ENCODE results near the gene CFAP97. TPM values are rescaled to one million over a fixed set of nuclear protein-coding genes. Genes with fewer than 3 reads are reported as not detected.

CFAP97 gene
- total RNA-seq, 1 donor from 2014 or later: 78.6 TPM

- peaks cover 25% of the 10 kb centered on the region for H3F3A ChIP-seq (ENCODE audit: low read depth)
- DNase-seq (ENCODE audit: low spot score): no peak
- peak overlapping the region; percentile 99 for H3K4me2 ChIP-seq
- no peak overlapping the region for H3K27ac ChIP-seq
- Mint-ChIP-seq H3K36me3 (peaks cover 12% of the 10 kb centered on the region), H3K27ac (no peak overlapping the region), H3K9me3 (no peaks in the 10 kb centered on the region), H3K4me3 (peak overlapping the region; percentile 75), H3K27me3 (ENCODE audit: insufficient read depth, low read depth) (peaks cover 4% of the 10 kb centered on the region), H3K4me1 (peaks cover 19% of the 10 kb centered on the region)
- H3K27me3 ChIP-seq: peaks cover 7% of the 10 kb centered on the region
- peaks cover 15% of the 10 kb centered on the region for H3K79me2 ChIP-seq (ENCODE audit: low read depth)
- no peak overlapping the region for H3K9ac ChIP-seq
- no peaks in the 10 kb centered on the region for H3K9me3 ChIP-seq (ENCODE audit: low read depth)
- TF ChIP-seq EZH2 (IDR thresholded peaks at IDR 0.05) (no peak), EZH2phosphoT487 (IDR thresholded peaks at IDR 0.05) (no peak), CTCF (IDR thresholded peaks at IDR 0.05) (no peak)
- peaks cover 6% of the 10 kb centered on the region for H3K36me3 ChIP-seq
- H2AFZ ChIP-seq (replicated peaks): no peak overlapping the region
- H4K20me1 ChIP-seq (ENCODE audit: low read depth): peaks cover 29% of the 10 kb centered on the region
- peaks cover 15% of the 10 kb centered on the region for H3K4me1 ChIP-seq
- peak overlapping the region; percentile 86 for H3K4me3 ChIP-seq
Measured at GRCh38 chr4:185144601-185145240, 59.1 kb downstream of the CFAP97 start.

- Mint-ChIP-seq H3K36me3 (peaks cover 9% of the 10 kb centered on the region), H3K4me1 (peaks cover 19% of the 10 kb centered on the region), H3K4me3 (peak overlapping the region; percentile 96), H3K9me3 (no peaks in the 10 kb centered on the region), H3K27ac (no peak overlapping the region), H3K27me3 (ENCODE audit: insufficient read depth, low read depth) (peaks cover 4% of the 10 kb centered on the region)
- no peak for DNase-seq (ENCODE audit: low spot score)
- Histone ChIP-seq H3K27me3 (peaks cover 7% of the 10 kb centered on the region), H3K4me1 (peaks cover 15% of the 10 kb centered on the region), H3K9ac (peak overlapping the region; percentile 48), H3K36me3 (peaks cover 6% of the 10 kb centered on the region), H3K27ac (no peak overlapping the region), H3F3A (ENCODE audit: low read depth) (peaks cover 21% of the 10 kb centered on the region), H3K79me2 (ENCODE audit: low read depth) (peaks cover 15% of the 10 kb centered on the region), H2AFZ (replicated peaks) (no peak overlapping the region), H3K9me3 (ENCODE audit: low read depth) (no peaks in the 10 kb centered on the region), H4K20me1 (ENCODE audit: low read depth) (peaks cover 29% of the 10 kb centered on the region), H3K4me2 (peak overlapping the region; percentile 99), H3K4me3 (peak overlapping the region; percentile 86)
- TF ChIP-seq EZH2phosphoT487 (IDR thresholded peaks at IDR 0.05) (no peak), CTCF (IDR thresholded peaks at IDR 0.05) (no peak), EZH2 (IDR thresholded peaks at IDR 0.05) (no peak)
Measured at GRCh38 chr4:185143601-185143969, 60.2 kb downstream of the CFAP97 start.

GRCh38 chr4:185142912-185143600 is 60.7 kb downstream of the CFAP97 start, which contains the start of gene SLC25A4:
Gene SLC25A4, plus strand, starts transcription at chr4:185143266. Its CDS starts 107 bp downstream, at chr4:185143373.
- H3K36me3 Mint-ChIP-seq: peaks cover 7% of the 10 kb centered on the region
- Histone ChIP-seq H3K27ac (no peak within 1 kb of the TSS), H3K9me3 (ENCODE audit: low read depth) (no peaks in the 10 kb centered on the region), H2AFZ (replicated peaks) (peak within 1 kb of the TSS; percentile 88), H3K4me2 (peak within 1 kb of the TSS; percentile 99), H3F3A (ENCODE audit: low read depth) (peaks cover 18% of the 10 kb centered on the region), H3K4me1 (peaks cover 15% of the 10 kb centered on the region), H3K36me3 (peaks cover 6% of the 10 kb centered on the region), H3K9ac (peak within 1 kb of the TSS; percentile 48), H3K27me3 (peaks cover 7% of the 10 kb centered on the region), H4K20me1 (ENCODE audit: low read depth) (peaks cover 29% of the 10 kb centered on the region), H3K79me2 (ENCODE audit: low read depth) (peaks cover 15% of the 10 kb centered on the region), H3K4me3 (peak within 1 kb of the TSS; percentile 86)
- peak; percentile 94 for DNase-seq (ENCODE audit: low spot score)
- peaks cover 19% of the 10 kb centered on the region for H3K4me1 Mint-ChIP-seq
- peak within 1 kb of the TSS; percentile 96 for H3K4me3 Mint-ChIP-seq
- peaks cover 4% of the 10 kb centered on the region for H3K27me3 Mint-ChIP-seq (ENCODE audit: insufficient read depth, low read depth)
- no peaks in the 10 kb centered on the region for H3K9me3 Mint-ChIP-seq
- H3K27ac Mint-ChIP-seq: no peak within 1 kb of the TSS
- TF ChIP-seq EZH2phosphoT487 (IDR thresholded peaks at IDR 0.05): peak; percentile 18
- peak; percentile 61 for TF ChIP-seq CTCF (IDR thresholded peaks at IDR 0.05)
- TF ChIP-seq EZH2 (IDR thresholded peaks at IDR 0.05): peak; percentile 37

Measured in neural progenitor cell (in vitro differentiated cells).